ENCODE data around the gene TTLL9.

The TTLL9 gene

DNA sequence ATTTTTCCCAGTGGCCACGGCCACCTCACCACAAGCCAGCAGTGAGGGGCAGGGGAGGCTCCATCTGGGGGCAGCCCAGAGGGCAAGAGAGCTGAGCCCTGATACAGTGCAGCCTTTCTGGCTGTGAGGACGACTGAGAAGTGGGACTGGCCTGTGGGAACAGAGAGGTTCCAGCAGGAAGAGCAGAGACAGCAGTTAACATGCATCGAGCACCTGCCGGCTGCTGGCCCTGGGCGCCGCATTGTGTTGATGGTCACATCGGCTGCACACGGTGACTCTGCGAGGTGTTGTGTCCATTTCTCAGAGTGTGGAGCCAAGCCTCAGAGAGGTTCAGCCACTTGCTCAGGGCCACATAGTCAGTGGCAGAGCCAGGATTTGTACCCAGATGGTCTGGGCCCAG lies 34.9 kb upstream of the TTLL9 start:
- peak; percentile 3; the same call in 1 of the 3 replicates for ATAC-seq
- TF ChIP-seq SNAI2 (CRISPR knock-in tag; IDR thresholded peaks at IDR 0.05) (no peak), OSR1 (CRISPR knock-in tag; IDR thresholded peaks at IDR 0.05) (no peak), ZC3H10 (CRISPR knock-in tag; IDR thresholded peaks at IDR 0.05) (no peak), TOX (CRISPR knock-in tag; IDR thresholded peaks at IDR 0.05; ENCODE audit: borderline replicate concordance) (no peak), ISL1 (CRISPR knock-in tag; IDR thresholded peaks at IDR 0.05) (no peak), ZNF565 (CRISPR knock-in tag; conservative IDR thresholded peaks at IDR 0.05; ENCODE audit: low read depth) (no peak), ZNF70 (CRISPR knock-in tag; IDR thresholded peaks at IDR 0.05) (no peak), ARNTL (CRISPR knock-in tag; IDR thresholded peaks at IDR 0.05; ENCODE audit: borderline replicate concordance, low read depth) (no peak), PPARA (CRISPR knock-in tag; IDR thresholded peaks at IDR 0.05; ENCODE audit: borderline replicate concordance) (no peak), ZFP30 (CRISPR knock-in tag; IDR thresholded peaks at IDR 0.05) (no peak), ZNF8 (CRISPR knock-in tag; IDR thresholded peaks at IDR 0.05) (no peak), ESRRG (CRISPR knock-in tag; IDR thresholded peaks at IDR 0.05) (no peak), ZFP3 (CRISPR knock-in tag; IDR thresholded peaks at IDR 0.05) (no peak), CSDC2 (CRISPR knock-in tag; IDR thresholded peaks at IDR 0.05) (no peak)
- TF ChIP-seq, protein P1, sequence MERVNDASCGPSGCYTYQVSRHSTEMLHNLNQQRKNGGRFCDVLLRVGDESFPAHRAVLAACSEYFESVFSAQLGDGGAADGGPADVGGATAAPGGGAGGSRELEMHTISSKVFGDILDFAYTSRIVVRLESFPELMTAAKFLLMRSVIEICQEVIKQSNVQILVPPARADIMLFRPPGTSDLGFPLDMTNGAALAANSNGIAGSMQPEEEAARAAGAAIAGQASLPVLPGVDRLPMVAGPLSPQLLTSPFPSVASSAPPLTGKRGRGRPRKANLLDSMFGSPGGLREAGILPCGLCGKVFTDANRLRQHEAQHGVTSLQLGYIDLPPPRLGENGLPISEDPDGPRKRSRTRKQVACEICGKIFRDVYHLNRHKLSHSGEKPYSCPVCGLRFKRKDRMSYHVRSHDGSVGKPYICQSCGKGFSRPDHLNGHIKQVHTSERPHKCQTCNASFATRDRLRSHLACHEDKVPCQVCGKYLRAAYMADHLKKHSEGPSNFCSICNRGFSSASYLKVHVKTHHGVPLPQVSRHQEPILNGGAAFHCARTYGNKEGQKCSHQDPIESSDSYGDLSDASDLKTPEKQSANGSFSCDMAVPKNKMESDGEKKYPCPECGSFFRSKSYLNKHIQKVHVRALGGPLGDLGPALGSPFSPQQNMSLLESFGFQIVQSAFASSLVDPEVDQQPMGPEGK (CRISPR knock-in tag; IDR thresholded peaks at IDR 0.05; ENCODE audit: borderline replicate concordance), result no peak
- TF ChIP-seq, protein P2, sequence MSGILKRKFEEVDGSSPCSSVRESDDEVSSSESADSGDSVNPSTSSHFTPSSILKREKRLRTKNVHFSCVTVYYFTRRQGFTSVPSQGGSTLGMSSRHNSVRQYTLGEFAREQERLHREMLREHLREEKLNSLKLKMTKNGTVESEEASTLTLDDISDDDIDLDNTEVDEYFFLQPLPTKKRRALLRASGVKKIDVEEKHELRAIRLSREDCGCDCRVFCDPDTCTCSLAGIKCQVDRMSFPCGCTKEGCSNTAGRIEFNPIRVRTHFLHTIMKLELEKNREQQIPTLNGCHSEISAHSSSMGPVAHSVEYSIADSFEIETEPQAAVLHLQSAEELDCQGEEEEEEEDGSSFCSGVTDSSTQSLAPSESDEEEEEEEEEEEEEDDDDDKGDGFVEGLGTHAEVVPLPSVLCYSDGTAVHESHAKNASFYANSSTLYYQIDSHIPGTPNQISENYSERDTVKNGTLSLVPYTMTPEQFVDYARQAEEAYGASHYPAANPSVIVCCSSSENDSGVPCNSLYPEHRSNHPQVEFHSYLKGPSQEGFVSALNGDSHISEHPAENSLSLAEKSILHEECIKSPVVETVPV (CRISPR knock-in tag; IDR thresholded peaks at IDR 0.05), result no peak
- TF ChIP-seq, protein P3, sequence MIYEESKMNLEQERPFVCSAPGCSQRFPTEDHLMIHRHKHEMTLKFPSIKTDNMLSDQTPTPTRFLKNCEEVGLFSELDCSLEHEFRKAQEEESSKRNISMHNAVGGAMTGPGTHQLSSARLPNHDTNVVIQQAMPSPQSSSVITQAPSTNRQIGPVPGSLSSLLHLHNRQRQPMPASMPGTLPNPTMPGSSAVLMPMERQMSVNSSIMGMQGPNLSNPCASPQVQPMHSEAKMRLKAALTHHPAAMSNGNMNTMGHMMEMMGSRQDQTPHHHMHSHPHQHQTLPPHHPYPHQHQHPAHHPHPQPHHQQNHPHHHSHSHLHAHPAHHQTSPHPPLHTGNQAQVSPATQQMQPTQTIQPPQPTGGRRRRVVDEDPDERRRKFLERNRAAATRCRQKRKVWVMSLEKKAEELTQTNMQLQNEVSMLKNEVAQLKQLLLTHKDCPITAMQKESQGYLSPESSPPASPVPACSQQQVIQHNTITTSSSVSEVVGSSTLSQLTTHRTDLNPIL (CRISPR knock-in tag; IDR thresholded peaks at IDR 0.05; ENCODE audit: low read depth), result no peak

DNA sequence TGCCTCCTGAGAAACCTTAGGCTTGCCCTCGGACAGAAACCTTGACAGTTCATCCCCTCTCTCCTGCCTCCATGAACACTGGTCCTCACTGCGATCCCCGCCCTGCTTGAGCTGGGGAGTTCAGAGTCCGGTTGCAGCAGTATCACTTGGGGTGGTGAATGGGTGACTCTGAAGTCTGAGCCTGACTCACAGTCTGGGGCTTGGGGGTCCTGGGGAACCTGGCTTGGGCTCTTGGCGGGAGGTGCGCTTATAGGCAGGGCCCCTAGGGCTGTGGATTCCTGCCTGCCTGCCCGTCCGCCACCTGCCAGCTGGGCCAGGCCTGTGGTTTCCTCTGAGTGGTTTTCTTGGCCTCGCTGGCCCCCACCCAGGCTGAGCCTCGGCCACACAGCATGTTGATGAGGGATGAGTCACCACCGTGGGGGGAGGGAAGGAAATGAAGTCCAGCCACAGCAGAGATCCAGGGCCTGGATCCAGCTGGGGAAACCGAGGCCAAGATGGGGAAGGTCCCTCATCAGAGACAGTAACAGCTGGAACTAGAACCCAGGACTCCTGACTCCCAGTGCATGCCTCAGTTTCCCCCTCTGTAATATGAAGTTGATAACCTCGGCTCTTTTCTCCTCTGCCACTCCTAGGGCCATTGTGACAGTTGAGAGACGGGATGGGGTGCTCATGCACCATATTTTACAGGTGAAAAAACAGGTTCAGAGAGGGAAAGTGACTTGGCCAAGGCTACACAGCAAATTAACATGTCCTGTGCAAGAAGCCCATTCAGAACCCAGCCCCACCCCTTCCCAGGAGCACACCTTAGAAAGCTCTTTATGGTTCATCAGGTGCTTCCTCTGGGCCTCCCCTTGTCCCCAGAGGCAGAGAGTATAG lies 34.2 kb upstream of the TTLL9 start:
- ATAC-seq, result peak; percentile 84
- TF ChIP-seq ISL1 (CRISPR knock-in tag; IDR thresholded peaks at IDR 0.05), result no peak
- TF ChIP-seq, protein P2 (CRISPR knock-in tag; IDR thresholded peaks at IDR 0.05), result no peak
- TF ChIP-seq ZNF70 (CRISPR knock-in tag; IDR thresholded peaks at IDR 0.05), result no peak
- TF ChIP-seq, protein P1 (CRISPR knock-in tag; IDR thresholded peaks at IDR 0.05; ENCODE audit: borderline replicate concordance), result peak; percentile 93; the same call in 1 of the 2 replicates
- no peak for TF ChIP-seq PPARA (CRISPR knock-in tag; IDR thresholded peaks at IDR 0.05; ENCODE audit: borderline replicate concordance)
- no peak for TF ChIP-seq RARB (CRISPR knock-in tag; IDR thresholded peaks at IDR 0.05)

DNA sequence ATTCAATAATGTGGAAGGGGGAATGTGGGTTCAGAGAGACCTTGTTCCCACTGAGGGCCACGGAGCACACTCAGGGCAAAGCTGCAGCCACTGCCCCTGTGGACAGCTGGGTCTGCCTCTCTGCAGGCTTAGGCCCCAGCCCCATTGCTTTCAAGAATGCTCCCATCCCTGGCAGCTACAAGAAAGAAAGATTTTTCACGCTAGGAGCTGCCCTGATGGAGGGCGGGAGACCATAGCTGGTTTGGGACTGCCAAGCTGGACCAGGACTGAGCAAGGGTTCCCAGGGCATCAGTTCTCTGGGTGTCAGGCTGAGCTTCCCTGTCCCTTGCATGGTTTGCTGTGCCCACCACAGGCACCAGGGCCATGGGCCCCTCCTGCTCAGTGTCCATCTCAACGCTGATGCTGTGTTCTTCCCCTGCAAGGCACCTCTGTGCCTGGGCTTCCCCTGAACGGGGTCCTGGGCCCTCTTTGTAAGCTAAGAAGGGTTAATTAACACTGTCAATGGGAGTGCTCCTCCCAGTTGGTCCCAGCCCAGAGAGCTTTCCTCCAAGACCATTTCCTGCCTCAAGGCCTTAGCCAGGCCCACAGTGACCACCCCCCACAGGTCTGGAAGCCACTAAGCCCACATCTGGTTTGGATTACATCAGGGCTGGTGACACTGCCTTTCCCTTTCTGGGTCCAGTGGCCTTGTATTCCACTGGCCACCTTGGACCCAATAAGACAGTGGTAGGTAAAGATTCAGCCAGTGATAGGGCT lies 33.4 kb upstream of the TTLL9 start:
- ATAC-seq, result no peak; the same call in 2 of the 3 replicates
- no peak for TF ChIP-seq PPARA (CRISPR knock-in tag; IDR thresholded peaks at IDR 0.05; ENCODE audit: borderline replicate concordance)
- peak; percentile 72 for TF ChIP-seq TCF4 (CRISPR knock-in tag; IDR thresholded peaks at IDR 0.05; ENCODE audit: borderline replicate concordance)
- TF ChIP-seq ZFP30 (CRISPR knock-in tag; IDR thresholded peaks at IDR 0.05), result no peak
